Endothelial cell of umbilical vein (primary cell): ENCODE results near the gene DIAPH3.

Experiments used
- EZH2 ChIP-seq: IDR thresholded peaks from 2 replicates; pipeline ENCODE4 v1.6.1; 2012; ENCODE audit warnings: borderline replicate concordance, low read depth, mild to moderate bottlenecking, moderate library complexity, low read length, inconsistent platforms; ENCODE audit not compliant: severe bottlenecking
- GATA2 ChIP-seq: IDR thresholded peaks from 2 replicates; pipeline ENCODE4 v1.7.0; 2011; ENCODE audit warnings: low read depth, mild to moderate bottlenecking, moderate library complexity, mixed read lengths, low read length; ENCODE audit not compliant: insufficient read length, insufficient read depth
- JUN ChIP-seq: IDR thresholded peaks from 2 replicates; pipeline ENCODE4 v1.6.1; 2011; ENCODE audit warnings: borderline replicate concordance, low read depth; ENCODE audit not compliant: insufficient read length, insufficient read depth
- POLR2A ChIP-seq: IDR thresholded peaks from 2 replicates; pipeline ENCODE4 v1.6.1; 2012; ENCODE audit warnings: low read depth, mild to moderate bottlenecking, control low read depth, low read length
- POLR2AphosphoS5 ChIP-seq: IDR thresholded peaks from 2 replicates; pipeline ENCODE4 v1.6.1; 2012; ENCODE audit warnings: low read depth, mild to moderate bottlenecking, control low read depth, low read length, moderate library complexity; ENCODE audit not compliant: insufficient read depth
- TF ChIP-seq, protein P1 (sequence below), 2 donors: IDR thresholded peaks; 1 replicate in 1 of 2; 2 replicates in 1 of 2; pipeline ENCODE4 v1.5.1; 2011; ENCODE audit warnings: low read length in 2 of 2, mild to moderate bottlenecking in 2 of 2, moderate library complexity in 2 of 2, control low read depth in 1 of 2, inconsistent platforms in 1 of 2, low read depth in 1 of 2; ENCODE audit not compliant: insufficient read depth in 1 of 2; ENCODE audit errors: extremely low read depth in 1 of 2
- TF ChIP-seq, protein P2 (sequence below): IDR thresholded peaks from 2 replicates; pipeline ENCODE4 v1.6.1; 2011; ENCODE audit not compliant: insufficient read depth, insufficient read length

DNA sequence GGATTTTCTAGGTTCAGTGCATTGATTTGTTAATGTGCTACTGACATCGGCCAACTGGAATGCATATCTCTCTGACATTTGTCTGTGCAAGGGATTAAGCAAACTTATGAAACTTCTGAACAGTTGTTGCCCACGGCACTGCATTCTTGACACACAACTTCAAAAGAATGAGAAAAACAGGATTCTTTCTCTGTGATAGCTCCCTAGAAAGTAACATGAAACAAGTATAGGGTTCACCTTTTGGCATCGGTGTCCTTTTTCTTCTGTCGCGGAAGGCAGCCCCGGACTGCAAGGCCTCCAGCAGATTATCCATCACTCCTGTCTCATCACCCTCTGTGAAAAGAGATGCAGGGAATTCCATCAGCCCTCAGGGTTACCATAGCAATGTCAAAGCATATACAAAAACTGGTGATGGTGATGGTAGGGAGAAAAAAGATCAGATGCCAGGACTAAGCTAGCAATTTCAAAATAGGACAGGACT is 389.2 kb downstream of the DIAPH3 start:
- TF ChIP-seq GATA2 (no peak), JUN (no peak), POLR2AphosphoS5 (no peak), POLR2A (no peak), EZH2 (no peak)
- TF ChIP-seq, protein P1, sequence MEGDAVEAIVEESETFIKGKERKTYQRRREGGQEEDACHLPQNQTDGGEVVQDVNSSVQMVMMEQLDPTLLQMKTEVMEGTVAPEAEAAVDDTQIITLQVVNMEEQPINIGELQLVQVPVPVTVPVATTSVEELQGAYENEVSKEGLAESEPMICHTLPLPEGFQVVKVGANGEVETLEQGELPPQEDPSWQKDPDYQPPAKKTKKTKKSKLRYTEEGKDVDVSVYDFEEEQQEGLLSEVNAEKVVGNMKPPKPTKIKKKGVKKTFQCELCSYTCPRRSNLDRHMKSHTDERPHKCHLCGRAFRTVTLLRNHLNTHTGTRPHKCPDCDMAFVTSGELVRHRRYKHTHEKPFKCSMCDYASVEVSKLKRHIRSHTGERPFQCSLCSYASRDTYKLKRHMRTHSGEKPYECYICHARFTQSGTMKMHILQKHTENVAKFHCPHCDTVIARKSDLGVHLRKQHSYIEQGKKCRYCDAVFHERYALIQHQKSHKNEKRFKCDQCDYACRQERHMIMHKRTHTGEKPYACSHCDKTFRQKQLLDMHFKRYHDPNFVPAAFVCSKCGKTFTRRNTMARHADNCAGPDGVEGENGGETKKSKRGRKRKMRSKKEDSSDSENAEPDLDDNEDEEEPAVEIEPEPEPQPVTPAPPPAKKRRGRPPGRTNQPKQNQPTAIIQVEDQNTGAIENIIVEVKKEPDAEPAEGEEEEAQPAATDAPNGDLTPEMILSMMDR (IDR thresholded peaks at IDR 0.05; ENCODE audit: extremely low read depth in 1 of 2, insufficient read depth in 1 of 2, low read depth in 1 of 2, low read length in 2 of 2), result no peak
- TF ChIP-seq, protein P2, sequence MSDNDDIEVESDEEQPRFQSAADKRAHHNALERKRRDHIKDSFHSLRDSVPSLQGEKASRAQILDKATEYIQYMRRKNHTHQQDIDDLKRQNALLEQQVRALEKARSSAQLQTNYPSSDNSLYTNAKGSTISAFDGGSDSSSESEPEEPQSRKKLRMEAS, result no peak
